ENCODE results near the gene ATP9B. TPM values are rescaled to one million over a fixed set of nuclear protein-coding genes. Genes with fewer than 3 reads are reported as not detected.
"Not testable (repeated sequence)": the region's sequence is repeated elsewhere in the genome, so short reads cannot be mapped to it uniquely, and the experiment has no call there.

The ATP9B gene
- total RNA-seq, 2 donors from 2014 or later = 22.5 to 72.9 TPM

- TF ChIP-seq CTCF (IDR thresholded peaks at IDR 0.05) = no peak
- ATAC-seq (ENCODE audit: insufficient number of reproducible peaks, low FRiP score, low read depth) = no peak
These were observed 214.1 kb downstream of the ATP9B start for GRCh38 chr18:79283131-79283810.

GRCh38 chr18:79283929-79284328, 214.7 kb downstream of the ATP9B start:
- Histone ChIP-seq H3K9me3 (no peaks in the 10 kb centered on the region), H3K4me1 (ENCODE audit: control insufficient read depth in 1 of 2, low read depth in 2 of 2) (no peaks in the 10 kb centered on the region), H3K27ac (no peak overlapping the region), H3K36me3 (peaks cover 6% of the 10 kb centered on the region), H3K27me3 (replicated peaks; ENCODE audit: insufficient read depth) (no peaks in the 10 kb centered on the region), H3K4me3 (no peak overlapping the region)
- ATAC-seq (ENCODE audit: insufficient number of reproducible peaks, low FRiP score, low read depth) = no peak
- DNase-seq (ENCODE audit: low spot score) = no peak
- TF ChIP-seq CTCF (IDR thresholded peaks at IDR 0.05) = no peak

More at GRCh38 chr18:79283131-79283810, 214.1 kb downstream of the ATP9B start:
- DNase-seq (ENCODE audit: low spot score) = no peak
- Histone ChIP-seq H3K4me1 (ENCODE audit: control insufficient read depth in 1 of 2, low read depth in 2 of 2) (no peaks in the 10 kb centered on the region), H3K27ac (no peak overlapping the region), H3K9me3 (no peaks in the 10 kb centered on the region), H3K4me3 (no peak overlapping the region), H3K36me3 (peaks cover 9% of the 10 kb centered on the region), H3K27me3 (replicated peaks; ENCODE audit: insufficient read depth) (no peaks in the 10 kb centered on the region)

GRCh38 chr18:79285191-79285590, 216.0 kb downstream of the ATP9B start:
- H3K27ac ChIP-seq; ATAC-seq (ENCODE audit: insufficient number of reproducible peaks, low FRiP score, low read depth); H3K4me1 ChIP-seq (ENCODE audit: control insufficient read depth in 1 of 2, low read depth in 2 of 2); DNase-seq (ENCODE audit: low spot score); H3K36me3 ChIP-seq; H3K4me3 ChIP-seq; H3K9me3 ChIP-seq; H3K27me3 ChIP-seq (replicated peaks; ENCODE audit: insufficient read depth): not testable (repeated sequence)

GRCh38 chr18:79290409-79290808, 221.2 kb downstream of the ATP9B start:
- H3K27me3 ChIP-seq (replicated peaks; ENCODE audit: insufficient read depth); H3K27ac ChIP-seq; H3K4me1 ChIP-seq (ENCODE audit: control insufficient read depth in 1 of 2, low read depth in 2 of 2); DNase-seq (ENCODE audit: low spot score); H3K9me3 ChIP-seq; ATAC-seq (ENCODE audit: insufficient number of reproducible peaks, low FRiP score, low read depth); H3K36me3 ChIP-seq; H3K4me3 ChIP-seq: not testable (repeated sequence)

GRCh38 chr18:79290876-79291275, 221.7 kb downstream of the ATP9B start:
- no peak overlapping the region for H3K27ac ChIP-seq
- H3K4me3 ChIP-seq = no peak overlapping the region
- H3K9me3 ChIP-seq = no peaks in the 10 kb centered on the region
- no peak for TF ChIP-seq CTCF (IDR thresholded peaks at IDR 0.05)
- H3K36me3 ChIP-seq = no peaks in the 10 kb centered on the region
- no peak for ATAC-seq (ENCODE audit: insufficient number of reproducible peaks, low FRiP score, low read depth)
- H3K27me3 ChIP-seq (replicated peaks; ENCODE audit: insufficient read depth) = no peaks in the 10 kb centered on the region
- DNase-seq (ENCODE audit: low spot score) = no peak
- H3K4me1 ChIP-seq (ENCODE audit: control insufficient read depth in 1 of 2, low read depth in 2 of 2) = no peaks in the 10 kb centered on the region

GRCh38 chr18:79294235-79294634, 225.0 kb downstream of the ATP9B start:
- H3K4me3 ChIP-seq = no peak overlapping the region
- no peak overlapping the region for H3K27ac ChIP-seq
- no peak for DNase-seq (ENCODE audit: low spot score)
- H3K27me3 ChIP-seq (replicated peaks; ENCODE audit: insufficient read depth) = no peaks in the 10 kb centered on the region
- TF ChIP-seq CTCF (IDR thresholded peaks at IDR 0.05) = no peak
- no peaks in the 10 kb centered on the region for H3K4me1 ChIP-seq (ENCODE audit: control insufficient read depth in 1 of 2, low read depth in 2 of 2)
- ATAC-seq (ENCODE audit: insufficient number of reproducible peaks, low FRiP score, low read depth) = no peak
- no peaks in the 10 kb centered on the region for H3K9me3 ChIP-seq
- H3K36me3 ChIP-seq = no peaks in the 10 kb centered on the region

All from thoracic aorta (tissue), 2 donors.